Measurements from ENCODE around the gene SPECC1L.

Gene SPECC1L

DNA sequence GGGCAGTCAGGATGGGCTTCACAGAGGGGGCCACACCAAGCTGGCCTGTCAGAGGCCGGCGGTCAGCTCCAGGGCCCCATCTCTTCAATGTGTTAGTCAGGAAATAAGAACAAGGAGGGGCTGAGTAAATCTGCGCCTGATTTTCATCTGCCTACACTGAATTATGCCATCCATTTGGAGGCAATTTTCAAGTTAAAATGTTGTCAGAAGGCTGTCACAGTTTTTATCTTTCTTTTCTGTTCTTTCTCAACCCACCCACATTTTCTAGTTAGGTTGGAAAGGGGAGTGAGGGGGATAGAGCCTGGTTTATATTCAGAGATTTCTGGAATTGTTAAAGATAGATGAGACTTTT is 175.6 kb downstream of the SPECC1L start:
- no peak for FAIRE-seq

DNA sequence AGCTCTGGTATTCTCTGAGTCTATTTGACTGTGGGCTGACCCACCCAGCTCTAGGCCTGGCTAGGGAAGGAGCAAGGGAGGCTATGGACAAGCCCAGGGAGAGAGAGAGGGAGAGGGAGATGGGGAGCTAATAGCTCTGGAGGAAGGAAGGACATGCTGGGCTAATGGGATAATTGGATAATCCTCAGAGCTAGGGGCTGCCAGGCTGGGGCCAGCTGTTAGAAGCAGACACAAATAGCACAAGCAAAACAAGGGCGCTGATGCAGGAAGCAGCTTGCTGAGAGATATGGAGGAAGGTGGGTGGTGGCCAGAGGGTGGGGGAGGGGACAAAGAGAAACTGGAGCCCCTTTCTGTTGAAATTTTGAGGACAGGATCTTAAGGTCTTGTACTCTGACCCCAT is 180.0 kb downstream of the SPECC1L start:
- FAIRE-seq, result no peak

DNA sequence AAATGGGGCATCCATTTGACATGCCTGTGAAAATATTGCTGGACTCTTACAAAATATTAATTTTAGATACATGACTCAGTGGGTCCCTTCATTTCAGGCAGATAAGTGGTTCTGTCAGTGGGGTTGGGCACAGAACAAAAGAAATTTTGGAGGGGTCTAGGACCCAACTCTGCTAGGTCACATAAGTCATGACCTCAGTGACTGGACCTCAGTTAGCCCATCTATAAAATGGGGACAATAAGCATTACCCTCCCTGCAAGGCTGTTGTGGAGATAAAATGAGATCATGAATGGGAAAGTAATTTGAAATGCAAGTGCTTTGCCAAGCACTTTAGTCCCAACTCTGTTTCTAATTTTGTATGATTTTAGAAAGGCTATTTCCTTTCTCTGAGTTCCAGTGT is 180.5 kb downstream of the SPECC1L start:
- FAIRE-seq, result no peak

DNA sequence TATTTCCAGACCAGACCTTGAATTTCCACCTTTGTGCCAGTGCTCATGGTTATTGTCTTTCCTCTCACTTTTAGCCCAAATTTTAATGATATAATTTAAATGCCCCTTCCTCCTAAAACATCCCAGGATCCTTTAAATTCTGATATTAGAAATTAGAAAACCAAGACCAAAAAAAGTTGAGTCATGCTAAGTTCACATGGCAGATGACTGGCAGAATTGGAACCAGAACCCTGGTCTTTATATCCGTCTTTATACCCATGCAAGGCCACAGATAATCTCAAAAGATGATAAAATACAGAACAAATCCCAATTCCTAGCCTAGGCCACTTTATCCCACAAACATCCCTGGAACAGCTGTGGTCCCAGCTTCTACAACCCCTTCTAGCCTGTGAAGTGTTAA is 183.2 kb downstream of the SPECC1L start:
- FAIRE-seq, result no peak

DNA sequence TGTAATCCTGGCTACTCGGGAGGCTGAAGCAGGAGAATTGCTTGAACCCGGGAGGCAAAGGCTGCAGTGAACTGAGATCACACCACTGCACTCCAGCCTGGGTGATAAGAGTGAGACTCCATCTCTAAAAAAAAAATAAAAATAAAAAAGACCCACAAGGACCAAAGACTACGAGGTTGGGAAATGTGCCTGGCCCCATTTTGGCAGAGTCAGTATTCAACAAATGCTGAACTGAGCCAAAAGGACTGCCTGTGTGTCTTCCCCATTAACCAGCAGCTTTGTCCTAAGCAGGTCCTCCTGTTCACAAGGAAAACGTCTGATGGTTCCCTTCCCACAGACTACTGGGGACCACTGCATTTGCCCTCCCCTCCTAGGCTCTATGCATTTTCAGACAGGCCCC is 184.4 kb downstream of the SPECC1L start:
- FAIRE-seq, result no peak

DNA sequence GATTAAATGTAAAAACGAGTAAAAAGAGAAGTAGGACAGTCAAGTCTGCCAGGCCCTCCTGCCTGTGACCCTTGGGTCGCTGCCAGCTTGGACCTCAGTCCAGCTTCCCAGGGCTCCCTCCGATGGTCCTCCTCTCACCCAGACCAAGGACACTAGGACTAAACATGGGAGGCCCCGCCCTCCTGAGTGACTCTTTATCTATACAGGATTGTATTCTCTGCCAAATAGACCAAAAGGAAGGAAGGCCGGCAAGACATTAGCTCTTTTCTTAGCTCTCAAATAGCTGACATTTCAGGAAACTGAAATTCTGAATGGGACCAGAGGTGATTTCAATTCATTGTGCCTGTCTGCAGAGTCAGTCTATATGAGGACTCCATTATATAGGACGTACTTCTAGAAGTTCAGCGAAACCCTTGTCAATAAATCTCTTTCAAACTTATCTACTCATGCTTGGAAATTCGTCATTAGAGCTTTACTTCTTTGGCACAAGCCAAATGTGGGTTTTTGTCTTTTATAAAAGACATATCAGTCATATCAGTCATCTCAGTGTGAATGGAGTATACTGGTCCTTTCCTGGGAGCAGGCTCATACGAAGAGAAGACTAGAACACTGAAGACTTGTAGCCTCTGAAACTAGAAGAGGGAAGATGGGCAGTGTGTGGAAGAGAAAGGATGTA is 185.3 kb downstream of the SPECC1L start:
- no peak for FAIRE-seq

DNA sequence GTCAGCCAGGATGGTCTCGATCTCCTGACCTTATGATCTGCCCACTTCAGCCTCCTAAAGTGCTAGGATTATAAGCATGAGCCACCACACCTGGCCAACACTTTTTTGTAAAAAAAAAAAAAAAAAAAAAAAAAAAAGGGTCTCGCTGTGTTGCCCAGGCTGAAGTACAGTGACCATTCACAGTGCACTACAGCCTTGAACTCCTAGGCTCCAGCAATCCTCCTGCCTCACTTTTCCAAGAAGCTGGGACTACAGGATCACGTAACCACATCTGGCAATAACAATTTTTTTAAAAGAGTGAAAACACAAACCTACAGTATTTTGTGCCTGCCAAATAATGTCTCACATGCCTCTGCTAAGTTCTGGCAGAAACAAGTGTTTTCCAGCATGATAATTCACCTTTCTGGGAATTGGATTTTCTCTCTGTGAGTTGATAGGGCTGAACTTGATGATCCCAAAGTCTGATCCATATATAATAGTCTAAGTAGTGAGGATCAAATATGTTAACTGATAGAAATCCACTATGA is 187.3 kb downstream of the SPECC1L start:
- FAIRE-seq, result no peak

DNA sequence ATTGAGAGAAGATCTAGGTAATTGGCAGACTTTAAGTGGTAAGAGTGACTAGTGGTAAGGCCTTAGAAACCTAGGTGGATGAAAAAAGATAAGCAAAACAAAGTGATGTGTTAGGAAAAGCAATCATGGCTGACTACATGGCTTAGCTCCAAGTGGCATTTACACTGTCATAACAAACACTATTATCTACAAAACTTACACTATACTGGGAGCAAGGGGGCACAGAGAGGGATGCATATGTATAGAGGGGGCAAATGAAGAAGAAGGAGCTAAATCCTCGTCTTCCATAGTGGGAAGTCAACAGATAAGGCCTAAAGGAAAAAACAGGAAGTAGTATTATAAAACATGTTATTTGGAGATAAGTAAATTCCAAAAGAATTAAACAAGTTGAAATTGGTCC is 189.3 kb downstream of the SPECC1L start:
- no peak for FAIRE-seq

DNA sequence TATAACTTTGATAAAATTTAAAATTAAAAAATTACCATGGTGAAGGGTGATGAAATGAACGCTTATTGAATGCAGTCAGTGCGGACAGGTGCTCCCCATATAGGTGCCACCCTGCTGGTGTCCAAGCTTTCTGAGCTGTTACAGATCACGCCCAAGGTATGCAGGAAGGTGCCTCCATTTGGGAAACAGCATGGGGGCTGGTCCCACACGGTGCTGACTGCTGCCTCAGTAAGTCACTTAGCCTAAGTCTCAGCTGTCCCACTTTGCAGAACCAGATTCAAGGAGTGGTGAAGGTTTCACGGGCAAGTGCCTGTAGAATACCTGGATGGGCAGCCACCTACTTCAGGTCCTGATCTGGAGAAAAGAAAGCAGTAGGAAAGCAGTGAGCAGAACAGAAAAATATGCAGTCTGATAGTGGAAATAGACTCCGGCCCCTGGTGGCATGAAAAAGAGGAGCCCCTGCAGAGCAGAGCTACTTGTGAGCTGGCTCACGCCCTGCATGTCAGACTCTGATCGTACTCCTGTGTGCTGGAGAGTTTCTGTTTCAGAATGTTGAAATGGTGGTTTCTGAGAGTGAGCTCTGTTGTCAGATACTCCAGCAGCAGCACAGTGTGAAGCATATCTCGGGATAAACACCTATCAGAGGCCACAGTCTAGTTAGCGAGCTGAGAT is 189.9 kb downstream of the SPECC1L start:
- FAIRE-seq, result no peak

DNA sequence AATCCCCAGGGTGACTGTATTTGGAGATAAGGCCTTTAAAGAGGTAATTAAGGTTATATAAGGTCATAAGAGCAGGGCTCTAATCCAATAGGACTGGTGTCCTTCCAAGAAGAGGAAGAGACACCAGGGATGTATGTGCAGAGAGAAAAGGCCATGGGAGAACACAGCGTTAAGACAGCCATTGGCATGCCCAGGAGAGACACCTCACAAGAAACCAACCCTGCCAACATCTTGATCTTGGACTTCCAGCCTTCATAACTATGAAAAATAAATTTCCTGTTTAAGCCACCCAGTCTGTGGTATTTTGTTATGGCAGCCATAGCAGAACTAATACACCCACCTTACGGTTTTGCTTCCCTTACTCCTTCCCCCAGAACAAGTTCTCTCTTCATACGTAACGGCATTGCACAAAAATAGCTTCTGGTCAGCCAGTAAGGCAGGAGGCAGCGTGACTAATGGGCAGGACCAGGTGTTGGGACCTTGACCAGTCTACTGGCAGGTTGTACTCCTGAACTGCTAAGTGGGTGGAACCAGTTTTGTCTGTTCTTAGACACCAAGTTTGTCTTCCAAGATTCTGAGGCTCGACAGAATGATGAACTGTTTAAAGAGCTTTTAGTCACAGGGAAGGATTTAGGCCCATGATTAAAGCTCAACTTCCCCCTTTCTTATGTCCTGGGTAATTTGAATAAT is 192.6 kb downstream of the SPECC1L start:
- no peak for FAIRE-seq

DNA sequence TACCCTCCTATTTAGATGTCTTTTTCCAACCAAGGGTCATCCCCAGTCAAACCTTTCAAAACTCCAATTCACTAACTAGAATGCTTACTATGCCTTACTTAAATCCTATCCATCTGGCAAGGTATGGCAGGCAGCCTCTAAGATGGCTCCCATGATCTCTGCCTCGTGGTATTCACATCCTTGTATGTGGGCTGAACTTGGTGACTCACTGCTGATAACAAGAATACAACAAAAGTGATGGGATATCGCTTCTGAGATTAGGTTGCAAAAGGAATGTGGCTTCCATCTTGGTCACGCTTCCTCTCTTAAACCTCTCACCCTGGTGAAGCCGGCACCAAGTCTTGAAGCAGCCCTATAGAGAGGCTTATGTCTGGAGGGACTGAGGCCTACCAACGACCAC is 194.9 kb downstream of the SPECC1L start:
- FAIRE-seq, result no peak

DNA sequence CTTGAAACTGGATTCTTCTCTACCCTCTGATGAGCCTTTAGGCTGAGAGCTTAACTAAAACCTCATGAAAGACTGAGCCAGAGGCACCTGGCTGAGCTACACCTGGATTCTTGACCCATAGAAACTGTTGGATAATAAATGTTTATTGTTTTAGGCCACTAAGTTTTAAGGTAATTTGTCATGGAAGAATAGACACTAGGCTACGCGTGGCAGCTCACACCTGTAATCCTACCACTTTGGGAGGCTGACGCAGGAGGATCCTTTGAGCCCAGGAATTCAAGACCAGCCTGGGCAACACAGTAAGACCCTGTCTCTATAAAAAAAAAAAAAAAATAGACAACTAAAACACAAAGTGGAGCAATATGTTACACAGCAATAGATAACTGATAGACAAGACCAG is 195.3 kb downstream of the SPECC1L start:
- FAIRE-seq, result no peak

DNA sequence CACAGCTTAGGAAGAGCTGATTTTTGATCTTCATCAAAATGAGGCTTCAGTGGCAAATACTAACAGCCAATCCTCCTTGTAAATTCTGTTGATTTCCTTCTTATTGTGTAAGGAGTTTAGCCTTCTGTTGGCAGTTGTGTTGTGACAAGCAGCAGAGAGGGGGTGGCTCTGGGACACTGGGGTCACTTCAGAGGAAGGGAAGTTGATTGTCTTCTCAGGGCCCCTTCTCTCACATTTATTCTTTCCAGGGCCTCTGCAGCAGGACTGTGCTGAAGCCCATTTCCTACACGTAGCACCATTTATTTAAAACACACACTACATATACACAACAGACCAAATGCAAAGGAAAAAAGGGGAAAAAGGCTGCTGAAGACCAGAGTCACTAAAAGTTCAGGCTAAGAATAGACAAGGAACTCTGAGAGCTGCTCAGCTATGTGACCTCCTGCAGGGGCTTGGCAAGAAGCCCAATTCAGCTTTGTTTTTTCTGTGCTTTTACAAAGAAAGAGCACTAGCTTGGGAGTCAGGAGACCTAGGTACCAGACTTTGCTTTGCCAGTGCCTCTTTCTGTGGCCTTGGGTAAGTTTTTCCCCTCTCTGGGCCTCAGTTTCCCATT is 196.2 kb downstream of the SPECC1L start:
- FAIRE-seq, result no peak

DNA sequence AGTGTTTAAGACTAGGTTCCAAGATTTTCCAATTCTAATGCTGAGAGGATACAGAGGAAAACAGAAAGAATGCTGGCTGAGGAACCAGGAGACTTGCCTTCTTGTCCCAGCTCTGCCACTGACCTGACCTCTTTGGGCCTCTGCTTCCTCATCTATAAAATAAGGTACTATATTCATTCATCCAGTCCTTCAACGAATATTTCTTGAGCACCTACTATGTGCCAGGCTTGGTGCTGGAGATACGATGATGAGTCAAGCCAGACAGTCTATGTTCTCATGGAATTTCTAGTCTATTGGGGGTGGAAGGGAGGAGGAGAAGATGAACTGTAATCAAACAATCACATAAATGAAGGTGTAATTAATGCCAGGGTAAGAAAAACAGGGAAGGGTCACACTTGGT is 196.7 kb downstream of the SPECC1L start:
- FAIRE-seq, result no peak
